GM12873 (cell line): ENCODE measurements around the gene CCT7.

Source experiments
- TF ChIP-seq, protein P1 (sequence below): IDR thresholded peaks from 2 replicates; pipeline ENCODE4 v1.5.1; 2012; ENCODE audit warnings: low read depth, mild to moderate bottlenecking, moderate library complexity, low read length, control low read depth; ENCODE audit not compliant: insufficient read depth; ENCODE audit errors: missing control alignments

Gene CCT7

DNA sequence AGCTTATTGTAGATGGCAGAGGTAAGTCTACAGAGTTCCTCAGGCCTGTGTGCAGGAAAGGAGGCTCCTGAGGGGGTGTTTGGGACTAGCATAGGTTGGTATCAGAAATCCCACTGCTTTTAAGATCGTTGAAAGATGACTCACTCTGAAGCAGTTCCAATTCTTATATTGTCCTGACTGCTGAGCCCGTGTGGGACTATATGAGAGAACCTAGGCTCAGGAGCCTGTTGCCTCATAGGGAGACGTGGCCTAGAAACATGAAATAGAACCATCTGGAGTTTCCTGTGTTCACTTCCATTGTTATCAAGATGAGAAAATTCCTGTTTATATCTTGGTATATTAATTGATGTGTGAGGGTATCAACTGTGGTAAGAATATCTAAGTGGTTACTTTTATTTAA lies 5.7 kb downstream of the CCT7 start:
- TF ChIP-seq, protein P1, sequence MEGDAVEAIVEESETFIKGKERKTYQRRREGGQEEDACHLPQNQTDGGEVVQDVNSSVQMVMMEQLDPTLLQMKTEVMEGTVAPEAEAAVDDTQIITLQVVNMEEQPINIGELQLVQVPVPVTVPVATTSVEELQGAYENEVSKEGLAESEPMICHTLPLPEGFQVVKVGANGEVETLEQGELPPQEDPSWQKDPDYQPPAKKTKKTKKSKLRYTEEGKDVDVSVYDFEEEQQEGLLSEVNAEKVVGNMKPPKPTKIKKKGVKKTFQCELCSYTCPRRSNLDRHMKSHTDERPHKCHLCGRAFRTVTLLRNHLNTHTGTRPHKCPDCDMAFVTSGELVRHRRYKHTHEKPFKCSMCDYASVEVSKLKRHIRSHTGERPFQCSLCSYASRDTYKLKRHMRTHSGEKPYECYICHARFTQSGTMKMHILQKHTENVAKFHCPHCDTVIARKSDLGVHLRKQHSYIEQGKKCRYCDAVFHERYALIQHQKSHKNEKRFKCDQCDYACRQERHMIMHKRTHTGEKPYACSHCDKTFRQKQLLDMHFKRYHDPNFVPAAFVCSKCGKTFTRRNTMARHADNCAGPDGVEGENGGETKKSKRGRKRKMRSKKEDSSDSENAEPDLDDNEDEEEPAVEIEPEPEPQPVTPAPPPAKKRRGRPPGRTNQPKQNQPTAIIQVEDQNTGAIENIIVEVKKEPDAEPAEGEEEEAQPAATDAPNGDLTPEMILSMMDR = no peak

DNA sequence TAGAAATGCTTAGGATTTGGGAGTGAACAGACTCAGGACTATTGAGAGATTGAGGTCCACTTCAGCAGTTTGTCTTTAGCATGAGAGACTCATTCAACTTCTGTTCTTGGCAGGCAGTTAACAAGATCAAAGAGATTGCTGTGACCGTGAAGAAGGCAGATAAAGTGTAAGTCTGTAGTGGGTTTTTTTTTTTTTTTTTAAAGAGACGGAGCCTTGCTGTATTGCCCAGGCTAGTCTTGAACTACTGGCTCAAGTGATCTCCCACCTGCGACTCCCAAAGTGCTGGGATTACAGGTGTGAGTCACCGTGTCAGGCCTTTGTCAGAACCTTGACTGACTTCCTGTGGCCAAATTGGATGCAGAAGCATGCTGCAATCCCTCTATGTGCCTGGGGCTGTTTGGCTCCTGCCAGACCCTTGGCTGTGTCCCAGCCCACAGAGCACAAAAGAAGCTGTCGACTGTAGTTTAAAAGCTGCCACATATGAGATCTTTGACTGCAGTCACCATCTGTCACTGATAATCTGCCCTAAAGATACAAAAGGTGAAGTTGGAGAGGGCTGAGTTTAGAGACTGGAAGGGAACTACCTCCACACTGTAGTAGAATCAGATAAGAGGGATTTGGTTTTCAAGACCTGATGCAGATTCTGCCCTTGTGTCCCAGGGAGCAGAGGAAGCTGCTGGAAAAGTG lies 9.9 kb downstream of the CCT7 start:
- TF ChIP-seq, protein P1 = no peak

DNA sequence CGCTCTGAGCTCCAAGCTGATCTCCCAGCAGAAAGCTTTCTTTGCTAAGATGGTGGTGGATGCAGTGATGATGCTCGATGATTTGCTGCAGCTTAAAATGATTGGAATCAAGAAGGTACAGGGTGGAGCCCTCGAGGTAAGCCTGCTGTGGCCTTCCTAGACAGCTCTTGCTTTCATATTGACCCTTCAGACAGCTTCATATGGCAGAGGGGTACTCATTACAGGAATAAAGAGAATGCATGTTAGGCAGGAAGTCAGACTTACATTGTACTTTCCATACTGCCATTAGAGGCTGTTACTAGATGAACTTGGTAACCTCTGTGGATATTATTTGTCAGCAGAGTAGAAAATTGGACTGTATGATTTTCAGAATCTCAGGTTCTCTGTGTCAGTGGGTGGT lies 10.5 kb downstream of the CCT7 start:
- TF ChIP-seq, protein P1 = no peak

DNA sequence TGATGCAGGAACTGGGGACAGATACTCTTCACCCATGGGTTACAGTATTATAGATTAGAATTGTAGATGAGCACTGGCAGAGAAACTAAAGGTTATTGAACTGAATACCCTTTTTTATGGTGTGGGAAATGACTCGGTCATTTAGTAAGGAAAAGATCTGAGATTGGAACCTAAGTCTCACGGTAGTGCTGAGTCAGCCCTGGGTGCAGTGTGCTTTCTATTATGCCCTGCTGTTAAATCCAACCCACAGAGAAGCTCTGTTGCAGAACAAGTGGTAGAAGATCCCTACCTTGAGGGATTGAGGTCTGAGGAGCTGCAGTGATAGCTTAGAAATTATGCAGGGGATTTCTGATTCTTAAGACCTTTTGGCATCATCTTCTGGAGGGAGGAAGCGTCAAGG lies 12.7 kb downstream of the CCT7 start:
- TF ChIP-seq, protein P1 = no peak

DNA sequence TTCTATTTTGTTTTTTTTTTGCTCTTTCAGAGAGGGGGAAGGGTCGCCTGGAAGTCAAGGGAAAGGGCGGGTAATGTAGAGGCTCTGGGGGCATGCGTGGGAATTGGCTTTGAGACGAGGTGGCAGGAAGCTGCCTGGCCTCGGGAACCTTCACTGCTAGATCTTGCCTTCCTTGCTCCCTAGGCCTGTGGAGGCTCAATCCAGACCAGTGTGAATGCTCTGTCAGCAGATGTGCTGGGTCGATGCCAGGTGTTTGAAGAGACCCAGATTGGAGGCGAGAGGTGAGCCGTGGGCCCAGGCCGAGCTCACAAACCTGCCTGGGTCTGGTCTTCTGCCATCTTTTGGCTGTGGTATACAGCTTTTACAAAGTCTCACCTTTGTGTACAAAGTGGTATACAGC lies 15.5 kb downstream of the CCT7 start:
- TF ChIP-seq, protein P1 = no peak

DNA sequence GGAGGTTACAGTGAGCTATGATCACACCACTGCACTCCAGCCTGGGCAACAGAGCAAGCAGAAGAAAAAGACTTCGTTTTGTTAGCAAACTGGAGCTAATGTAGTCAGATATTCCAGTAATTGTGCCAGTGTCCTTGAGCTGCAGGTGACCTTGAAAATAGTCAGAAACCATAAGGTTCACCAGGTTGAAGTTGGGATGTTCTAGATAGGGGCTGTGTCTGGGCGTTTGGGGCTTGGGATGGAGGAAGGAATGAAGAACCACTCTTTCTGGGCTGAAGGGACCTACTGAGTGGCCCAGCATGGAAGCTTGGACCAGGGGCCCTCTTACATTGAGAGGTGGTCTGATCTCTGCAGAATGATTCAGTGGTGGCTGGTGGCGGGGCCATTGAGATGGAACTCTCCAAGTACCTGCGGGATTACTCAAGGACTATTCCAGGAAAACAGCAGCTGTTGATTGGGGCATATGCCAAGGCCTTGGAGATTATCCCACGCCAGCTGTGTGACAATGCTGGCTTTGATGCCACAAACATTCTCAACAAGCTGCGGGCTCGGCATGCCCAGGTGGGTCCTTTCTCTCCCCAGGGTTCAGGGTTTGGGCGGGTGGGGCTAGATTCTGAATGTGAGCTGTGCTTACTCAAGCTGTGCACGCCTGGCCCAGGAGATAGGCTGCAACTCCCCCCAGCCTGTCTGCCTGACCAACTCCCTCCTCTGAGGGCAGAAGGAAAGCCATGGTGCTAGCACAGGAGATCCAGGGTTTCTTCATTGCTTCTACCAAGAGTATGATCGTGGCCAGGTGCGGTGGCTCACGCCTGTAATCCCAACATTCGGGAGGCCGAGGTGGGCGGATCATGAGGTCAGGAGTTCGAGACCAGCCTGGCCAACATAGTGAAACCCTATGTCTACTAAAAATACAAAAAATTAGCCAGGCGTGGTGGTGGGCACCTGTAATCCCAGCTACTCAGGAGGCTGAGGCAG lies 17.1 kb downstream of the CCT7 start:
- TF ChIP-seq, protein P1 = no peak

DNA sequence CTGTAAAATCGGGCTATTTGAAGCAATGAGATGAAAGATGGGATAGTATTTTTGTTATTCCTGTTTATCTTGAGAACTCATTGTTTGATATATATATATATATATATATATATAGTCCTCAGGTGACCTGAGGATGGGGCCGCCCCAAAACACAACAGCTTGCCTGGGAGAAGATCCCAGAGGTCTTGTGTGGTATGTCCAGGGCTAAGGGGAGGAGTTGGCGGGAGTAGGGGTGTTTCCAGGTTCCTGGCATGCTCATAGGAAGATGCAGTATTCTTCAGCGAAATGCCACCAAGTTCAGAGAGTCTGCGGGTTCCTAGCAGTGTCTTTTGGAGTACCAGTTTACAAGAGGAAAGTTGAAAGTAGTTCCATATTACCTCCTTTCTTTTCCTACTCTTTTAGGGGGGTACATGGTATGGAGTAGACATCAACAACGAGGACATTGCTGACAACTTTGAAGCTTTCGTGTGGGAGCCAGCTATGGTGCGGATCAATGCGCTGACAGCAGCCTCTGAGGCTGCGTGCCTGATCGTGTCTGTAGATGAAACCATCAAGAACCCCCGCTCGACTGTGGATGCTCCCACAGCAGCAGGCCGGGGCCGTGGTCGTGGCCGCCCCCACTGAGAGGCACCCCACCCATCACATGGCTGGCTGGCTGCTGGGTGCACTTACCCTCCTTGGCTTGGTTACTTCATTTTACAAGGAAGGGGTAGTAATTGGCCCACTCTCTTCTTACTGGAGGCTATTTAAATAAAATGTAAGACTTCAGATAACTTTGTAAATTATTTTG lies 18.3 kb downstream of the CCT7 start:
- TF ChIP-seq, protein P1 = no peak
